Neural crest cell (in vitro differentiated cells): ENCODE data around the gene PPP1R15A. TPM values are rescaled to one million over a fixed set of nuclear protein-coding genes. Genes with fewer than 3 reads are reported as not detected.

ENCODE experiments used
- DNase-seq: peaks from one replicate; pipeline ENCODE4 v3.0.0; 2021; ENCODE audit warnings: low read depth, mixed read lengths, low spot score
- H3K27ac Mint-ChIP-seq: one replicate; pipeline ENCODE4 v1.8.0; 2021; ENCODE audit warnings: mild to moderate bottlenecking, mixed read lengths; ENCODE audit not compliant: unreplicated experiment
- H3K27me3 Mint-ChIP-seq: 2 replicates; pipeline ENCODE4 v1.8.0; 2021; ENCODE audit warnings: low read depth, mild to moderate bottlenecking, mixed read lengths
- H3K36me3 Mint-ChIP-seq: 2 replicates; pipeline ENCODE4 v1.8.0; 2021; ENCODE audit warnings: low read depth, mild to moderate bottlenecking, mixed read lengths
- H3K4me1 Mint-ChIP-seq: 2 replicates; pipeline ENCODE4 v1.8.0; 2021; ENCODE audit warnings: mixed read lengths
- H3K4me3 Mint-ChIP-seq: one replicate; pipeline ENCODE4 v1.8.0; 2021; ENCODE audit warnings: mild to moderate bottlenecking, mixed read lengths
- H3K9me3 Mint-ChIP-seq: 2 replicates; pipeline ENCODE4 v1.8.0; 2021; ENCODE audit warnings: mixed read lengths
- total RNA-seq: library from RNA; stranded (reverse); gene quantifications from 2 replicates; pipeline ENCODE4 v1.2.1, GENCODE V29; 2021
- TF ChIP-seq, protein P1 (sequence below): fragments of 200-600 bp; sonication (generic); conservative IDR thresholded peaks from 2 replicates; pipeline ENCODE4 v1.5.0; 2021; ENCODE audit warnings: antibody characterized with exemption, mild to moderate bottlenecking

Gene PPP1R15A
- total RNA-seq, 1 donor from 2014 or later = 27.5 TPM

DNA sequence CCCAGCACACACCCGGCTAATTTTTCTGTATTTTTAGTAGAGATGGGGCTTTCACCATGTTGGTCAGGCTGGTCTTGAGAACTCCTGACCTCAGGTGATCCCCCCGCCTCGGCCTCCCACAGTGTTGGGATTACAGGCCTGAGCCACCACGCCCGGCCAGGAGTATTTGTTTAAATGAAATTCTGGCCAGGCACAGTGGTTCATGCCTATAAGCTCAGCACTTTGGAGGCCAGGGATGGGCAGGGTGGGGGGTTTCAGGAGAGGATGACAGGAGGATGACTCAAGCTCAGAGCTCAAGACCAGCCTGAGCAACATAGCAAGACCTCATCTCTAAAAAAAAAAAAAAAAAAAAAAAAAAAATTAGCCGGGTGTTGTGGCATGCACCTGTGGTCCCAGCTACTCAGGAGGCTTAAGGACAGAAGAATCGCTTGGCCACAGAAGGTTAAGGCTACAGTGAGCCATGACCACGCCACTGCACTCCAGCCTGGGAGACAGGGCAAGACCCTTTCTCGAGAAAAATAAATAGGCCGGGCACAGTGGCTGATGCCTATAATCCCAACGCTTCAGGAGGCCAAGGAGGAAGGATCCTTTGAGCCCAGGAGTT lies 53.1 kb downstream of the PPP1R15A start:
- Mint-ChIP-seq H3K4me1 (no peaks in the 10 kb centered on the region), H3K36me3 (peaks cover 2% of the 10 kb centered on the region), H3K9me3 (no peaks in the 10 kb centered on the region), H3K27me3 (peaks cover 4% of the 10 kb centered on the region), H3K4me3 (no peak overlapping the region), H3K27ac (no peak overlapping the region)
- TF ChIP-seq, protein P1, sequence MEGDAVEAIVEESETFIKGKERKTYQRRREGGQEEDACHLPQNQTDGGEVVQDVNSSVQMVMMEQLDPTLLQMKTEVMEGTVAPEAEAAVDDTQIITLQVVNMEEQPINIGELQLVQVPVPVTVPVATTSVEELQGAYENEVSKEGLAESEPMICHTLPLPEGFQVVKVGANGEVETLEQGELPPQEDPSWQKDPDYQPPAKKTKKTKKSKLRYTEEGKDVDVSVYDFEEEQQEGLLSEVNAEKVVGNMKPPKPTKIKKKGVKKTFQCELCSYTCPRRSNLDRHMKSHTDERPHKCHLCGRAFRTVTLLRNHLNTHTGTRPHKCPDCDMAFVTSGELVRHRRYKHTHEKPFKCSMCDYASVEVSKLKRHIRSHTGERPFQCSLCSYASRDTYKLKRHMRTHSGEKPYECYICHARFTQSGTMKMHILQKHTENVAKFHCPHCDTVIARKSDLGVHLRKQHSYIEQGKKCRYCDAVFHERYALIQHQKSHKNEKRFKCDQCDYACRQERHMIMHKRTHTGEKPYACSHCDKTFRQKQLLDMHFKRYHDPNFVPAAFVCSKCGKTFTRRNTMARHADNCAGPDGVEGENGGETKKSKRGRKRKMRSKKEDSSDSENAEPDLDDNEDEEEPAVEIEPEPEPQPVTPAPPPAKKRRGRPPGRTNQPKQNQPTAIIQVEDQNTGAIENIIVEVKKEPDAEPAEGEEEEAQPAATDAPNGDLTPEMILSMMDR = no peak
- DNase-seq = no peak

Other genes with a start within 250 kb of the PPP1R15A start
- 4.9 and 5.2 TPM in 2 replicates for gene DBP, start 235.0 kb upstream of the PPP1R15A start, total RNA-seq
- 11.4 and 13.0 TPM in 2 replicates for gene CA11, start 226.2 kb upstream of the PPP1R15A start, total RNA-seq
- 0.50 and 0.75 TPM in 2 replicates for gene NTN5, start 199.4 kb upstream of the PPP1R15A start, total RNA-seq
- gene FUT2, start 176.4 kb upstream of the PPP1R15A start, total RNA-seq = not detected in 2 replicates
- 2.4 and 2.6 TPM in 2 replicates for gene MAMSTR, start 152.7 kb upstream of the PPP1R15A start, total RNA-seq
- gene RASIP1, start 131.8 kb upstream of the PPP1R15A start, total RNA-seq = 0.59 and 1.0 TPM in 2 replicates
- gene IZUMO1, start 125.5 kb upstream of the PPP1R15A start, total RNA-seq = 0.23 TPM in 1 of 2 replicates, not detected in the other
- gene FUT1, start 119.8 kb upstream of the PPP1R15A start, total RNA-seq = 0.51 and 0.59 TPM in 2 replicates
- not detected in 2 replicates for gene FGF21, start 116.9 kb upstream of the PPP1R15A start, total RNA-seq
- gene BCAT2, start 61.4 kb upstream of the PPP1R15A start, total RNA-seq = 40.3 and 40.4 TPM in 2 replicates
- 4.2 and 6.6 TPM in 2 replicates for gene HSD17B14, start 35.9 kb upstream of the PPP1R15A start, total RNA-seq
- gene PLEKHA4, start 3.8 kb upstream of the PPP1R15A start, total RNA-seq = 38.1 and 41.8 TPM in 2 replicates
- gene TULP2, start 26.3 kb downstream of the PPP1R15A start, total RNA-seq = not detected in 2 replicates
- 102 and 108 TPM in 2 replicates for gene NUCB1, start 27.9 kb downstream of the PPP1R15A start, total RNA-seq
- 0.47 and 0.82 TPM in 2 replicates for gene DHDH, start 61.3 kb downstream of the PPP1R15A start, total RNA-seq
- gene BAX, start 82.5 kb downstream of the PPP1R15A start, total RNA-seq = 150 and 171 TPM in 2 replicates
- 908 and 1,003 TPM in 2 replicates for gene FTL, start 92.9 kb downstream of the PPP1R15A start, total RNA-seq
- gene GYS1, start 120.9 kb downstream of the PPP1R15A start, total RNA-seq = 53.2 and 56.2 TPM in 2 replicates
- gene RUVBL2, start 121.5 kb downstream of the PPP1R15A start, total RNA-seq = 118 and 125 TPM in 2 replicates
- not detected in 2 replicates for gene LHB, start 144.7 kb downstream of the PPP1R15A start, total RNA-seq
- gene CGB3, start 151.9 kb downstream of the PPP1R15A start, total RNA-seq = not detected in 2 replicates
- gene CGB2, start 159.5 kb downstream of the PPP1R15A start, total RNA-seq = not detected in 2 replicates
- not detected in 2 replicates for gene CGB1, start 164.5 kb downstream of the PPP1R15A start, total RNA-seq
- gene CGB5, start 171.4 kb downstream of the PPP1R15A start, total RNA-seq = not detected in 2 replicates
- not detected in 2 replicates for gene CGB8, start 176.7 kb downstream of the PPP1R15A start, total RNA-seq
- gene CGB7, start 185.3 kb downstream of the PPP1R15A start, total RNA-seq = not detected in 2 replicates
- not detected in 2 replicates for gene NTF4, start 192.4 kb downstream of the PPP1R15A start, total RNA-seq
- not detected in 2 replicates for gene KCNA7, start 200.3 kb downstream of the PPP1R15A start, total RNA-seq
- 291 and 303 TPM in 2 replicates for gene SNRNP70, start 213.0 kb downstream of the PPP1R15A start, total RNA-seq
- 5.4 and 7.5 TPM in 2 replicates for gene LIN7B, start 241.9 kb downstream of the PPP1R15A start, total RNA-seq
- 1.0 and 1.3 TPM in 2 replicates for gene C19orf73, start 246.7 kb downstream of the PPP1R15A start, total RNA-seq
- 21.7 and 22.7 TPM in 2 replicates for gene PPFIA3, start 247.1 kb downstream of the PPP1R15A start, total RNA-seq